DMS53 treated with DMSO at 0.1 percent for 48 hours (cell line): Measurements from ENCODE around the gene WNK3.

Experiments
- DNase-seq: peaks from one replicate; lab custom pipeline; 2025; ENCODE audit not compliant: unreplicated experiment; lab: John Stamatoyannopoulos, UW

The WNK3 gene

DNA sequence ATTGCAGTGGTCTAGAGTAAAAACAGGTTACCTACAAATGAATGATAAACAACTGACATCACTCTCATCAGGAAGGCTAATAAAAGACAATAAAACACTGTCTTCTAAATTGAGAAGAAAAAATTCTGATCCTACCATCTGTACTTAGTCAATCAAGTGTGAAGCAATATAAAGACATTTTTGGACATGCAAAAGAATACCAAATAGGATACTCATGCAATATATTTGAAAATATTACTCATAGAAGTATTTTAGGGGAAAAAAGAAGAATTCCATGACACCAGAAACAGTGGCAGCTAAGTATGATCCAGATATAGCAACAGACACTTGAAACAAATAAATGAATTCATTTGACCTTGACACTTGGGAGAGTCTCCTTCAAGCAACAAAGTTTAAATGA, 111.0 kb downstream of the WNK3 start:
- no peak for DNase-seq

DNA sequence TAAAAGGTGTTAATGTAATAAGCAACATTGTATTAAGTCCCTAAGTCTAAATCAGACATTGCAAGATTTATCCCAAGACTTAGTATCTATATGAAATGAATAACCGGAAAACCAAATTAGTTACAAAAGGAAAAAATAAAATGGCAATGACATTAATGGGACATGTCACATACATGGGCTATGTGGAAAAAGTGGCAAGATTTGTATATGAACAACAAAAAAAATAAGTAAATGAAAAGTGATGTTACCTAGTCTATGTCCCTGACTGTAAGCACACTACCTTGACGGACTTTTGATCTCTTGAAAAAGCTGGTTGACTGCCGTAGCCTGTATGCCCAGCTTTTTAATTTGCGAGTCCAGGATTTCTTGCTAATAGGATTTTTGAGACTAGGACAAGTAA, 119.3 kb downstream of the WNK3 start:
- no peak for DNase-seq

DNA sequence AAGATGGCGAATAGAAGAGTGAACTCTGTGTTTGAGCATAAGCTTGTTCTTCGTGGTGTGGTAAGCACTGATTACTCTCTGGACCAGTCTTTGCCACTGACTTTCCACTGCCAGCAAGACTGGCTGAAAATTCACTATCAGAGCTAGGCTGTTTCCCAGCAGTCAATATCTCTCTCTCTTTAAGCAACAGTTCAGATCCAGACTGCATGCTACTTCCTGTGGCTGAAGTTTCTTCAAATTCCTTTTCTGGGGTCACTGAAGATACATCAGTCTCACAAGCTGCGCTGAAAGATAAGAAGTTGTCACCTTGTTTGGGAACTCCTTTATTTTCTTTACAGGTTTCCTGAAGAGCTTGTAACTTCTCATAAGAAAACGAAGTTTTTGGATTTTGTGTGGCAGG, 120.8 kb downstream of the WNK3 start:
- no peak for DNase-seq

DNA sequence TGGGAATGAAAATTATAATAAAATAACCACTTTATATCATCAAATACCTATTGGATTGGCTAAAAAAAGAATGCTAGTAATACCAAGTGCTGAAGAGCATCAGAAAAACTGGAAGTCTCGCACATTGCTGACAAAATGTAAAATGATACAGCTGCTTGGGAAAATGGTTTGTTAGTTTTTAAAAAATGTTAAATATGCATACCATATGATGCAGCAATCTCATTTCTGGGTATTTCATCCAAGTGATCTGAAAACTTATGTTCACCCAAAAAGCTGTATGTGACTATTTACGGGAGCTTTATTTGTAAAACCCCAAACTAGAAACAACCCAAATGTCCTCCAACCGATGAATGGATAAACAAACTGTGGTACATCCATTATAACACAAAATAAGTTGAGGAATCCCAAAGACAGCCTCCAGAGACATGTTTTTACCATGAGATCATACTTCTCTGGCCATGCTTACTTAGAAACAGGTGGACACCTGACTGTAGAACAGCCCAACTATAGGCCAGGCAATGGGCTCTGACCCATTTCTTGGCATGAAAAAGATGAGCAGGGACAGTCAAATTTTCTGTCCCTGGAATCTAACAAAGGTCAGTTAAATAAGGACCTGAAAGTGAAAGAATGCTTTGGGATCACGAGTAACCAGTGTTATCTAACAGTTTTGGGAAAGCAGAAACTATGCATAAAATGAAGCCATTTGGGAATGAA, 127.3 kb downstream of the WNK3 start:
- DNase-seq: no peak

DNA sequence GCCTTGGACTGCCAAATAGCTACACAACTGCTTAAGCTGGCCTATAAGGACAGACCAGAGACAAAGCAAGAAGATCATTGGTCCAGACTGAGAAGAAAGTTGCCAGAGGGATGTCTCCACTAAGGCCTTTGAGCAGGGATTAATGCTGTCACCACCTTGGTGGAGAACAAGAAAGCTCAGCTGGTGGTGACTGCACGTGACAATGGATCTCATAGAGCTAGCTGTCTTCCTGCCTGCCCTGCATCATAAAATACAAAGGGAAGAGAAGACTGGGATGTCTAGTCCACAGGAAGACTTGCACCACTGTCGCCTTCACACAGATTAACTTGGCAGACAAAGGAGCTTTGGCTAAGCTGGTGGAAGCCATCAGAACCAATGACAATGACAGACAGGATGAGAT, 134.3 kb downstream of the WNK3 start:
- no peak for DNase-seq

DNA sequence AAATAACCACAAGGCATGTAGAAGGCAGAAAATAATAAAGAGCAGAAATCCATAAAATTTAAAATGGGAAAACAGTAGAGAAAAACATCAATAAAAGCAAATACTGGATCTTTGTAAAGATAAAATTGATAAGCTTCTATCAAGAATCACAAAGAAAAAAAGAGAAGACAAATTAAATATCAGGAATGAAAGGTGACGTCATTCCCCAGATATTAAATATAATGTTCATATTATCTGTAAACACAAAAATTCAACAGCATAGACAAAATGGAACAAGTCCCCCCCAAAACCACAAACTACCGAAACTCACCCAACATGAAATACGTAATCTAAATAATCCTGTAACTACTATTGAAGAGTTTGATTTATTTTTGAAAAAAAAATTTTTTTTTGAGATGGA, 144.2 kb downstream of the WNK3 start:
- no peak for DNase-seq

DNA sequence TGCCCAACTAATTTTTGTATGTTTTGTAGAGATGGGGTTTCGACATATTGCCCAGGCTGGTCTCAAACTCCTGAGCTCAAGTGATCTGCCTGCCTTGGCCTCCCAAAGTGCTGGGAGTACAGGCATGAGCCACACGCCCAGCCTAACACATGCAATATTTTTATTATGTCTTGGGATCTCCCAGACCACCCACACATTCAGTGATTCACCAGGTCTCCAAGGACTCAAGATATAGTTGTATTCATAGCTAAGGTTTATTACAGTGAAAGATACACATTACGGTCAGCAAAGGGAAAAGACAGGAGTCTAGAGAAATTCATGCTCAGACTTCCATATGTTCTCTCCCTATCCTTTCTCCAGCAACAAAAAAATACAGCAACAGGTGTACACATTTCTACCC, 149.3 kb downstream of the WNK3 start:
- no peak for DNase-seq

DNA sequence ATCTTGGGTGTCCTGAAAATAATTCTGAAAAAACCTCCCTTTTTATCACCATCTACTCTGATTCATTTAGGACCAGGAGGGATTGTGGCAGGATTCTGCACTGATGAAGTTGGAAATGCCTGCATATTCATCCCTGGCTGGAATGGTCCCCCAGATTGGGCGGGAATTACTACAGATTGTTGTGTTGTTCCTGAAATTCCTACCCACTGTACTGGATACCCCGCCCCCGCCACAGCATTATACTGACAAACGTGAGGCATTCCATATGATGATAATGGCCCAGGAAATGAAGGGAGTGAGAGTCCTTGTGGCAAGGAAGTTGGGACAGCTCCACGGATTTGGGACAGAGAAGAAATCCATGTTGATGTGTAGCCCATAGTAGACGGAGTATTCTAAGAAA, 159.6 kb downstream of the WNK3 start:
- DNase-seq: no peak

DNA sequence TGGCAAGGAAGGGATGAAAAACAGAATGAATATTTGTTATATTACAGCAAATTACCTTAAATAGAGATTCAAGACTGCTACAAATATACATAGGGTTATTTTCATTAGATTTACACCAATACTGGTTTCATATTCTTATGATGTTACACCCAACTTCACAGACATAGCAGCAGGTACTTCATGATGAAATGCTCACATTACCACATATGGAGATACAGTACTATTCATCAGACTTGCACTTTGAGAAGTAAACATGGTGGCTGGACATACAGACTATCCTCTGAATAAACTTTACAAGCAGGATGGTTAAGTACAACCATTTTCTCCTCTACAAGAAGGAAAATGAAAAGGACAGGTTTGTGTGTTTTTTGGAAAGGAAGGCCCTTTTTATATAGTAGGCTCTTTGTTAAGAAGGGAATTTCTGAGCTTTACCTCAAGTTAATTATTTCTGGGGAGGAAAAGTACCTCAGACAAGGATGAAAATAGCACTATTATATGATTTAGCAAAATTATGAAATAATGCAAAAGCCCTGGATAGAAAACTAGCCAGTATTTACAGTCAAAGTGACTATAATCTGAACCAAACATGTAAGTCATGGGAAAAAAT, 162.8 kb downstream of the WNK3 start:
- DNase-seq: no peak

DNA sequence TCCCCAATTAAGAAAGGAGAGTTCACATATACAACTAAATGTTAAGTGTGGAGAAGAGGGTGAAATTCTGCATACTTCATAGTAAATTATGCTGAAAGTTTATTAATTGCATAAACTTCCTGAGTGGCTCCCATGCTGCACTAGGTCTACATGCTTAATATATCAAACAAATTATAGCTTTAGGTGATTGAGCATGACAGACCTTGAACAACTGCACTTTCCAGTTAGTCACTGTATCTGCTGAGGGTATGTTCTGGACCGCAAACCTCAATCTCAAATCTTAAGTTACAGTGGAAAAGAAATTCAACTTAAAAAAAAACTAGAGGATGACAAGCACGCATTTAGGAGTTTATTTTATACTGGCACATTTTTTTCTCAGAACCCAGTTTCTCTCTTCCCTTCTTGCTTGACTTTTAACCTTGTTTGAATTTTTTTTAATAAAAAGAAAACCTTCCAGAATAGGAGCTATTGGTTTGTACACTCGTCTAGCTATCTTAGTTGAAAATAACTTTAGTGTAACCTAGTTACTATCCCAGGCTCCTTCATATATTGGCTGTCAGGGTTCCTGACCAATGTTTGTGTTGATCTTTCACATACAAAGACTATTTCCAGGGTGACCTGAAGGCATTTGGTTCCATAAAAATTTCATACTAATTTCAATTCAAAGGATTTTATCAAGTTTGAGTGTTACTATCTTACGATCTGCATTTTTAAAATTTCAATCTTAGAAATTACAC, 164.6 kb downstream of the WNK3 start:
- no peak for DNase-seq

DNA sequence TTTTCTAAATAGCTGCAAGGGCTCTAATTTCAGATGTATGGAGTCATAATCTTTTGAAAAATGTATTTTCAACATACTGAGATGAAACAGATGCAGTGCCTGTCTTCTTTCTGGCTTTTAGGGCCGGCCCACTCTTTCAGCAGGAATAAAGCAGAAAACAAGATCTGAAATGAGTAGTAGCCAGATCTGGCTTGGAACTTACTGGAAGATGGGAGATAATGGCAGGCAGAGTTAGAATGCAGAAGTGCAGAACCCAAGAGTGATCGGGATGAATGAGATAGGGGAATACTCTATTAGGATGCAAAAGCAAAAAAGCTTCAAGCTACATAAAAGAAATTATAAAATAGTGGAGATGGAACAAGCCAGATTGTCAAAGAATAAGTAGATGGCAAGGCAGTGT, 173.4 kb downstream of the WNK3 start:
- DNase-seq: no peak

DNA sequence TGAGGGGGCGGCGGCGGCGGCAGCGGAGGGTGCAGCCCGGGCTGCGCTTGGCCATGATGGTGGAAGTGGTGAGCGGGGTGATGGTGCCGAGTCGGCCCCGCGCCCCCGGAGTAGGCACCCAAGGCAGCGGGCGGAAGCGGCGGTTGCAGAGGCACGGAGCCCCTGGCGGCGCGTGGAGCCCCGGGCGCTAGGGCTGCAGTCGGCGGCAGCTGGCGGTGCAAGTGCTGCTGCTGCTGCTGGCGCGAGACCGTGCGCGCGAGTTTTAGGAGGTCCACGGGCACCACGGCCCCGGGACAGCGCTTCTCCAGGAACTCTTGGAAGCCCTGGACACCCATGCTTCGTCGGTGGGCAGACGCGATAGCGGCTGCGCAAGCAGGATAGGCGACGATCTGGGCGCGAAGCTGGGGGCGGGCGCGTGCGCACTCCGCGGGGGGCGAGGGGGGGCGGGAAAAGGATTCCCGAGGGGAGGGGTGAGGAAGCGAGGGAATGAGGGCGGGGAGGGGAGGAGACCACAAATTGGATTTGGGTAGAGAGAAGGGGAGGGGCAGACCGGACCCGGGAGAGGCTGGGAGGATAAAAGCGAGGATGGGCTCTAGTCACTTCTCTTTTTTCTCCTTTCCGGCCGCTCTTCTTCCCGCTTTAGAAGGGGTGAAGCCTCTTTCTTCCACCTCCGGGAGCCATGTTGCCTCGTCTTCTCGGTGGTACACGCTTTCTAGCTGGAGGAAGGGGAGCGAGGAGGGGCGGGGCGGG, 174.8 kb downstream of the WNK3 start, which contains the start of gene FAM120C:
TSS of gene FAM120C (minus strand) at position 391 of the 750 bp plus-strand sequence. CDS start at position 335, 56 bp downstream.
- DNase-seq: peak; percentile 59

DNA sequence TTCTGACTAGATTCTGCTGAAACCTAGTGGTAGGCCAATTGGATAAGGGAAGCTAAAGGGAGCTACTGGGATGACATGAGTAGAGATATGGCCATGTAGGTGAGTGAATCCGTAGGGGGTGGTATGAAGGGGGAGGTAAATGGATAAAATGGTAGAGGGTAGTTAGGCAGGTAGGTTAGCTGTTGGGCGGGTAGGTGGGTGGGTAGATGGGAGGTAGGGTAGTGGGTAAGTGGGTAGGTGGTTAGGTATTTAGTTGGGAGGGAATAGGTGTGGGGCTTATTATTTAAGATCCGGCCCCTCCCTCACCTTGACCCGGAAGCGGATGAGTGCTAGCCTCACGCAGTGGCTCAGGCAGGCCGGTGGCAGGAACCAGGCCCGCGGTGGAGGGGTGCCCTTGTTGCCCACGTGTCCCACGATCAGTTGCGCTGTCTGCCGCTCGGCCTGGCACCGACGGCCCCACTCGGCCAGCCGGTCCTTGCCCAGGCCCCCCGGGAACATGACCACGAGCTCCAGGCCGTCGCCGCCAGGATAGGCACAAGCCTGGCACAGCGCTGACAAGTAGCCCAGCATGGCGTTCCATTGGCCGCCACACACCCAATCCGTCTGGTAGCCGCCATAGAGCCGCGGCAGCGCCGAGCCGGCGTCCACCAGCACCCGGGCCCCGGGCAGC, 175.5 kb downstream of the WNK3 start:
- peak; percentile 39 for DNase-seq

DNA sequence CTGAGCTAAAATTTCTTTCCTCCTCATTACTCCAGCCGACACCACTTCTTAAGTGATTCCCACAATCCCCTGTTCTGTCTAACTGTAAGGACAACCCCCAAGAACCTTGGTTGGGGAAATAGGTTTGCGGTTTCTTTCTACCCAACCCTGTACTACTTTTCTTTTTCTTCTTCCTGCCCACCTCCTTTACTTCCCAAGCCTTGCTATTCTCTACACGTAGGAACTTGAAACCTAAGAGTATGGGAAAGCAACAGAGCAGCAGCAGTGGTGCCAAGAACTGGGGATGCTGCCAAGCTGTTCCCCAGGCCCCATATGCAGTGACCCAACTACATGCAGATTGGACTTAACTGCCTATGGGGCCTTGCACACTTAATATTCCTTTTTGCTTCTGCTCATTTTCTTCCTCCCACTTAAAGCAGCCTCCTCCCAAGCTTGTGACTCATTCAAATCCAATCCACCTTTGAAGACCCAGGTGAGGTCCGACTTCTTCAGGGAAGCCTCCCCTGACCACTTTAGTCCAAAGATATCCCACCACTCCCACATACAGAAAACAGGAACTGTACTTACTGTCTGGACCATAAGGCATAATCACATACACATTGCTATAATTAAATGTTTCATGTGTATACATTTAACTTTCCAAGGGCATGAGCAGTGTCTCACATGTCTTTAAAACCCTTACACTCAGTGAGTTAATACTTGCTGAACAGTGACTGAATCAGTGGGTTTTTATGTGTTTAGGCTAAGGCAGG, 176.5 kb downstream of the WNK3 start:
- no peak for DNase-seq

DNA sequence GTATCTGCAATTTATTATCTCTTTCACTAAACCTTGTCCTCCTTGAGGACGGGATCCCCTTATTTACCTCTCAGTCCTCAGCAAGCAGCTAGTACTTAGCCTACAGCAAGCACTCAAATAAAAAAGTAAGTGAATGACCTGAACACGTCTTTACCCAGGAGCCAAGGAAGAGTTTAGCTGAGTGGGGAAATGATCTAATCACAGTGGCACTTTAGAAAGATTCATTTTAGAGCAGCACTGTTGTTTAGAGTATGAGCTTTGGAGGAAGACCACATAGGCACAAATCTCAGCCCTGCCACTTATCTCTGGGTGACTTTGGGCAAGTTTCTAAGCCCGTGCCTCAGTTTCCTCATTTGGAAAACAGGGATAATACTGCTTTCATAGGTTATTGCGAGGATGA, 177.4 kb downstream of the WNK3 start:
- no peak for DNase-seq

DNA sequence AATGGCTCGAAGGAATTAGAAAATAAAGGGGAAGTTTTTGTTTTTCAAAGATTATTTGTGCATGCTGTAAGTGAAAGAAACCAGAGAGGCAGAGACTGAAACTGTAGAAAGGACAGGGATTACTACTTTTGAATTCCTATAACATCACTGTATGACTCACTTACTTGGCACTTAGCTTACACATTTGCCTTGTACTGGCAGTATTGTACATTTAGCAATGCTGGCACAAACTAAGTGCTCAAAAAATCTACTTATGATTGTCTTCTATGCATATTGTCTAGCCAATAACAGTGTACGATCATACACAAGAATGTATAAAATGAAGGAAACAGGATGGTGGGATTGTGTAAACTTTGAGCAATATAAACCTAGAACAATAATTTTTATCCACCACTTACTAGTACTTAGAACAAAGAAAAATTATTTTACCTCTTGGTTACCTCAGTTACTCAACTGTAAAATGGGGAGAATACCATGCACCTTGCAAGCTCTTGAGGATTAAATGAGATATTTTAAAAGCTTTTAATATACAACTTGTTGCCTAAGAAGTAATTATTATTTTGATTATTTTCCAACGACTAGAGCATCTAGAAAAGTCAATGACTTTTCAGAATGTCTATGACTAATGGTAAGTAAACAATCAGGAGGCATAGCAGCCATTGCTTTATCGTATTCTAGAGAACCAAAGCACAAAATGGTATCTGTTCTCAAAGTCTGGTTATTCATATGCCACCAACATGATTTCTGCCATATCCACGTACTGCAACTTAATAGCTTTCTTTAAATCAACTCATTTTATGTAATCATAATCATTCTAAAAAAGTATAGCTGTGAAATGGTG, 179.5 kb downstream of the WNK3 start:
- DNase-seq: peak; percentile 10

DNA sequence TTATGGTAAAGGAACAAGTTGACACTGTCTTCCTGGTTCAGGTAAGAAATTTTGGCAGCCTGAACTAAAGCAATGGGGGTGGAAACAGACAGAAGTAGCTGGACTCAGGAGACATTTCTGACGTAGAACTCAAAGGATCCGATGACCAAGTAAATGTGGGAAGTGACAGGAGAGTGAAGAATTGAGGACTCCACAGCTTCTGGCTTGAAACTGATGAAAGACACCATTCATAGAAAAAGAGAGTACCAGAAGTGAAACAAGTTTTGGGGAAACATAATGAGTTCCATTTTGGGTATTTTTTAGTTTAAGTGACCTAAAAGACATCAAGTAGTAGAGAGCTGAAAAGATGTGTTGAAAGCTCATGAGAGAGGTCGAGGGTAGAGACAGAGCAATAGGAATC, 180.5 kb downstream of the WNK3 start:
- no peak for DNase-seq

DNA sequence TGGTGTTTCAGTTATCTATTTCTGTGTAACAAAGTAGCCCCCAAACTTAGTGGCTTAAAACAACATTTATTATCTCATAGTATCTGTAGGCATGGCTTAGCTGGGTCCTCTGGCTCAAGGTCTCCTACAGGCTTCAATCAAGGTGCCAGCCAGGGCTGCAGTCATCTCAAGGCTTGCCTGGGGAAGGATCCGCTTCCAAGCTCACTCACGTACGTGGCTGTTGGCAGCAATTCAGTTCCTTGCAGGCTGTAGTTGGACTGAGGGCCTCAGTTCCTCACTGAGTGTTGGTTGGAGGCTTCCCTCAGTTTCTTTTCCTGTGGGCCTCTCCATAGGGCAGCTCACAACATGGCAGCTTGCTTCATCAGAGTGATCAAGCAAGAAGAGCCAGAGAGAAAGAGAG, 184.1 kb downstream of the WNK3 start:
- no peak for DNase-seq

DNA sequence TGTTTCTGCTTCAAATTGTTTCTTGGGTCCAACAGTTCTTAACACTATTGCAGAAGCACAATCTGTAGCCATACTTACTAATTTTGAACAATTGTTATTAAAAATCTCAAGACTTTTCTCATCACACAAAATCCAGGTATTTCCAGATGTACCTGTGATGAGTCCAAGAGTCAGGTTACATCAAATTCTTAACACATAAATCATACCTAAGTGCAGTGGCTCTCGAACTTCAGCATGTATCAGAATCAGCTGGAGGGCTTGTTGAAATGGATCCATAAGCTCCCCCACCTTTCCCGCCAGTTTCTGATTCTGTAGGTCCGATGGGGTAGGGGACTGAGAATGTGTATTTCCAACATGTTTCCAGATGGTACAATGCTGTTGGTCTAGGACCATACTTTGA, 185.4 kb downstream of the WNK3 start:
- DNase-seq: no peak
